Stimulated activated effector memory CD8-positive, alpha-beta T cell treated with anti-CD3 and anti-CD28 coated beads, Interleukin-12 subunit alpha, Interleukin-12 subunit beta, amount 100 ng/mL, for 72 hours (primary cell): Measurements from ENCODE around the gene DCP2.
"Not testable (repeated sequence)": the region's sequence is repeated elsewhere in the genome, so short reads cannot be mapped to it uniquely, and the experiment has no call there.

ENCODE experiments used
- ATAC-seq: fragments of 150-1000 bp; cut with Tn5 transposase; 2 replicates; pipeline ENCODE4 v1.10.0; 2021
- DNase-seq, 2 donors: peaks; one replicate each; pipeline ENCODE4 v3.0.0; 2021 to 2022; ENCODE audit warnings: low spot score in 2 of 2
- H3K27ac Mint-ChIP-seq: one replicate; pipeline ENCODE4 v1.8.0; 2022; ENCODE audit warnings: mild to moderate bottlenecking, mixed read lengths
- H3K36me3 Mint-ChIP-seq: one replicate; pipeline ENCODE4 v1.8.0; 2022; ENCODE audit warnings: mild to moderate bottlenecking, mixed read lengths
- H3K4me1 Mint-ChIP-seq: one replicate; pipeline ENCODE4 v1.8.0; 2022; ENCODE audit warnings: mixed read lengths
- H3K4me3 Mint-ChIP-seq: one replicate; pipeline ENCODE4 v1.8.0; 2022; ENCODE audit warnings: mild to moderate bottlenecking, mixed read lengths
- H3K9me3 Mint-ChIP-seq: one replicate; pipeline ENCODE4 v1.8.0; 2022; ENCODE audit warnings: mixed read lengths

Gene DCP2

GRCh38 chr5:112958093-112959088 is 18.2 kb upstream of the DCP2 start:
- no peaks in the 10 kb centered on the region for H3K9me3 Mint-ChIP-seq
- ATAC-seq (peak; percentile 80), DNase-seq (no peak)
- H3K27ac Mint-ChIP-seq, result no peak overlapping the region
- H3K4me3 Mint-ChIP-seq, result no peak overlapping the region
- no peaks in the 10 kb centered on the region for H3K36me3 Mint-ChIP-seq
- peaks cover 24% of the 10 kb centered on the region for H3K4me1 Mint-ChIP-seq

GRCh38 chr5:112959872-112960271 is 16.7 kb upstream of the DCP2 start:
- not testable (repeated sequence) for H3K27ac Mint-ChIP-seq, DNase-seq, H3K9me3 Mint-ChIP-seq, ATAC-seq, H3K4me3 Mint-ChIP-seq, H3K36me3 Mint-ChIP-seq
- H3K4me1 Mint-ChIP-seq, result peaks cover 34% of the 10 kb centered on the region

- Mint-ChIP-seq H3K4me1 (peaks cover 34% of the 10 kb centered on the region), H3K36me3 (no peaks in the 10 kb centered on the region), H3K4me3 (no peak overlapping the region), H3K9me3 (no peaks in the 10 kb centered on the region), H3K27ac (no peak overlapping the region)
- no peak for DNase-seq
- ATAC-seq, result no peak
Measured at GRCh38 chr5:112960315-112960714, 16.3 kb upstream of the DCP2 start.

- H3K27ac Mint-ChIP-seq, result no peak overlapping the region
- H3K9me3 Mint-ChIP-seq, result no peaks in the 10 kb centered on the region
- H3K4me3 Mint-ChIP-seq, result no peak overlapping the region
- ATAC-seq (no peak), DNase-seq (no peak)
- peaks cover 39% of the 10 kb centered on the region for H3K4me1 Mint-ChIP-seq
- no peaks in the 10 kb centered on the region for H3K36me3 Mint-ChIP-seq
Measured at GRCh38 chr5:112960863-112961504, 15.6 kb upstream of the DCP2 start.

- peaks cover 47% of the 10 kb centered on the region for H3K4me1 Mint-ChIP-seq
- not testable (repeated sequence) for DNase-seq, H3K9me3 Mint-ChIP-seq, H3K36me3 Mint-ChIP-seq, ATAC-seq, H3K4me3 Mint-ChIP-seq
- peak overlapping the region; percentile 87 for H3K27ac Mint-ChIP-seq
Measured at GRCh38 chr5:112963374-112963733, 13.2 kb upstream of the DCP2 start.

- H3K9me3 Mint-ChIP-seq, result no peaks in the 10 kb centered on the region
- ATAC-seq (peak; percentile 66), DNase-seq (peak in 1 of 2 donors; percentile 69)
- peak overlapping the region; percentile 30 for H3K4me3 Mint-ChIP-seq
- peak overlapping the region; percentile 66 for H3K27ac Mint-ChIP-seq
- peaks cover 42% of the 10 kb centered on the region for H3K4me1 Mint-ChIP-seq
- H3K36me3 Mint-ChIP-seq, result no peaks in the 10 kb centered on the region
Measured at GRCh38 chr5:112965733-112966306, 10.8 kb upstream of the DCP2 start.

GRCh38 chr5:112967520-112968083 is 9.0 kb upstream of the DCP2 start:
- DNase-seq (no peak), ATAC-seq (no peak)
- no peaks in the 10 kb centered on the region for H3K36me3 Mint-ChIP-seq
- no peak overlapping the region for H3K4me3 Mint-ChIP-seq
- peaks cover 41% of the 10 kb centered on the region for H3K4me1 Mint-ChIP-seq
- H3K27ac Mint-ChIP-seq, result no peak overlapping the region
- H3K9me3 Mint-ChIP-seq, result no peaks in the 10 kb centered on the region

- Mint-ChIP-seq H3K4me3 (no peak overlapping the region), H3K4me1 (peaks cover 32% of the 10 kb centered on the region), H3K36me3 (no peaks in the 10 kb centered on the region), H3K27ac (no peak overlapping the region), H3K9me3 (no peaks in the 10 kb centered on the region)
- ATAC-seq (no peak), DNase-seq (no peak)
Measured at GRCh38 chr5:112968411-112969106, 8.0 kb upstream of the DCP2 start.

GRCh38 chr5:112971276-112971675 is 5.3 kb upstream of the DCP2 start:
- Mint-ChIP-seq H3K9me3 (no peaks in the 10 kb centered on the region), H3K4me1 (peaks cover 29% of the 10 kb centered on the region), H3K27ac (no peak overlapping the region), H3K36me3 (peaks cover 9% of the 10 kb centered on the region), H3K4me3 (no peak overlapping the region)
- DNase-seq (no peak), ATAC-seq (no peak)

- Mint-ChIP-seq H3K36me3 (peaks cover 27% of the 10 kb centered on the region), H3K9me3 (no peaks in the 10 kb centered on the region), H3K4me3 (no peak overlapping the region), H3K27ac (no peak overlapping the region), H3K4me1 (peaks cover 24% of the 10 kb centered on the region)
- DNase-seq (no peak), ATAC-seq (no peak)
Measured at GRCh38 chr5:112973036-112973435, 3.6 kb upstream of the DCP2 start.

- no peaks in the 10 kb centered on the region for H3K9me3 Mint-ChIP-seq
- H3K4me1 Mint-ChIP-seq, result peaks cover 31% of the 10 kb centered on the region
- no peak for DNase-seq
- ATAC-seq, result no peak
- H3K36me3 Mint-ChIP-seq, result peaks cover 30% of the 10 kb centered on the region
- H3K4me3 Mint-ChIP-seq, result no peak overlapping the region
- no peak overlapping the region for H3K27ac Mint-ChIP-seq
Measured at GRCh38 chr5:112973904-112974303, 2.7 kb upstream of the DCP2 start.

- ATAC-seq (no peak), DNase-seq (no peak)
- H3K4me1 Mint-ChIP-seq, result peaks cover 32% of the 10 kb centered on the region
- H3K4me3 Mint-ChIP-seq, result peak overlapping the region; percentile 96
- peaks cover 34% of the 10 kb centered on the region for H3K36me3 Mint-ChIP-seq
- H3K9me3 Mint-ChIP-seq, result no peaks in the 10 kb centered on the region
- peak overlapping the region; percentile 97 for H3K27ac Mint-ChIP-seq
Measured at GRCh38 chr5:112974901-112975300, 1.7 kb upstream of the DCP2 start.

- H3K27ac Mint-ChIP-seq, result peak overlapping the region; percentile 97
- peak overlapping the region; percentile 96 for H3K4me3 Mint-ChIP-seq
- peaks cover 37% of the 10 kb centered on the region for H3K36me3 Mint-ChIP-seq
- no peaks in the 10 kb centered on the region for H3K9me3 Mint-ChIP-seq
- DNase-seq (no peak), ATAC-seq (peak; percentile 43)
- peaks cover 31% of the 10 kb centered on the region for H3K4me1 Mint-ChIP-seq
Measured at GRCh38 chr5:112975721-112976431, 722 bp upstream of the DCP2 start.

- DNase-seq (no peak), ATAC-seq (no peak)
- H3K9me3 Mint-ChIP-seq, result no peaks in the 10 kb centered on the region
- H3K27ac Mint-ChIP-seq, result peak overlapping the region; percentile 97
- peaks cover 38% of the 10 kb centered on the region for H3K4me1 Mint-ChIP-seq
- H3K4me3 Mint-ChIP-seq, result peak overlapping the region; percentile 96
- H3K36me3 Mint-ChIP-seq, result peaks cover 52% of the 10 kb centered on the region
Measured at GRCh38 chr5:112977440-112977861, 853 bp downstream of the DCP2 start.
